ENCODE measurements around the gene SATB2.

The SATB2 gene

DNA sequence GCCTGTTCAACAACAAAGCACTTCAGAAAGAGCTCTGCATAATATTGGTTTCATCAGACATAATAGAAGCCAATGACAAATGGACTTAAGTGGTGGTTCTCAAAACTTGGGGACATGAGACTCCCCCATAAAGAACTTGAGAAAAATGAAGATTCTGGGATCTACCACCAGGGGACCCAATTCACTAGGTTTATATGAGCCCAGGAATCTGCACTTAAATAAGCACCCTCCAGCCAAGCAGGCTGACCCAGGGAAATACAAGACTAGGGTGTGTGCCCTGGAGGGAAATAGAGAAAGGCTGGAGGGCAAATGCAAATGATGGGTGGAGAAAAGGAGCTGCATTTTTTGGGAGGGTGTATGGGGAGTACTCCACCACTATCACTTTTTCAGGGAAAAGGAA, 52.5 kb downstream of the SATB2 start:
- peak; percentile 16 for DNase-seq (ENCODE audit: low spot score)

DNA sequence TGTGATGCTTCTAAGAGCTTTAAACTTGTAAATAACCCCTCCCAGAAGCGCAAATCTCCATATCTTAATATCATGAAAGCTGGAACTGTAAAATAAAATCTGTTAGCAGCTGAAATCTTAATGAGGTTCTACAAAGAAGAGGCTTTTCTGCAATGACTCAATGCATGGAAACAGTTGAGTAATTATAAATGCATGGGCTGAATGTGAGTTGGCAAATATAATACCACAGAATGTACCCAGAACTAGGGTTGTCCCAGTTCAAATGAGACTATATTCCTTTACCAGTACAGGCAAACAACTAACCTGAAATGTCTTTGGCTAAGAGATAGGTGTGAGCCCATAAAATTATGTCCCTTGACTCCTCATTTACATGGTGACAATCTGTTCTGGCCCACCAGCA, 52.9 kb downstream of the SATB2 start:
- DNase-seq (ENCODE audit: low spot score), result no peak

DNA sequence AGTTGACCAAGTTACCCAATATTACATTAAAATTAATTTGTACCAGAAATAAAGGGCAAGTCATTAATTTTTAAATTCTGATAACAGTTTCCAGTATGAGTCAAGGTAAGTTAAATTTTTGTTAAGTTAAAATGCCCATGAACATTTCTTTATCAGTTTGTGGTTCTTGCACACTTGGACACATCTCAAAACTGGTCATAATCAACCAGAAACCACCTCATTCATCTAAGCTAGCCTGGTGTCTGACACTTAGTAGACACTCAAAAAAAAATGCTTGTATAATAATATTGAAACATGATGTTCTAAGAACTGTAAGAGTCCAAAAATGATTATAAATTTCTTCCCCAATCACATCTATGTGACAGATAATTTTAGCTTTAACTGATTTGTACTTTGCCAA, 62.4 kb downstream of the SATB2 start:
- no peak for DNase-seq (ENCODE audit: low spot score)

DNA sequence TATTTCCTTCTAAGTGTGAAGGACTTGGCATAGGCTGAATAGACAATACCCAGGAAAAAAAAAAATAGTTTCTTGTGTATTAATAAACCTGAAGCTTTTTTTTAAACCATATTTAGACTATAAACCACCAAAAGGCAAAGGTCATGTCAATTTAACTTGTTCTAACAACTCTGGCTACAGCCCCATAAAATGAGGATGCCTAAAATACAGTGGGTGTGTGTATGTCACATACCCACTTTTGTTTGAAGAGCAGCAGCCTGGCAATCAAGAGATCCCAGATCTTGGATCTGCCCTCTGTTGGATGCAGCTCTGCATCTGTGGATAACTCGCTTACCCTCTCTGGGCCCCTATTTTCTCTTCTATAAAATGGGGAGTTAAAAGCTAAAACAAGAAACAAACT, 65.4 kb downstream of the SATB2 start:
- no peak for DNase-seq (ENCODE audit: low spot score)

DNA sequence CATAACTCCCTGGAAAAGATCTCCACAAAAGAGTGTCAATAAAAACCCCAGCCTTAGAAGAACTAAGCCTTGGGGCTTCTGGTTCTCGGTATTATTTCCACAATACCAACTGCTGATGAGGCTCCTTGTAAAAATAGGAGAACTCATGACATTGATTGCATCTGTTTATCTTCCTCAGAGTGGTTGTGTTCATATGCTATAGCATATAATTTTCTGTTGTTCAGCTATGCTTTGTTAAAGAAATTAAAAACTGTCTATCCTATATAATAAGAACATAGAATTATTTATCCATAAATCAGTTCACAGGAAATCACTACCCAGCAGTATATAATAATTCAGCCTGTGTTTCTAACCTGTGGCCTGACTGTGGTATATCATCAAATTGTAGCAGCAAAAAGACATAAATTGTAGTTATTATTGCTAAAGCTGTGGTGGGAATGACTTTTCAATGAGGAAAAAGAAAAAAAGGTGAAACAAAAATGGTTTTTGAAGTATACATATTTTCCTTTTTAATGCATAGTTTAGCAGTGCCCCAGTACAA, 68.9 kb downstream of the SATB2 start:
- no peak for DNase-seq (ENCODE audit: low spot score)

DNA sequence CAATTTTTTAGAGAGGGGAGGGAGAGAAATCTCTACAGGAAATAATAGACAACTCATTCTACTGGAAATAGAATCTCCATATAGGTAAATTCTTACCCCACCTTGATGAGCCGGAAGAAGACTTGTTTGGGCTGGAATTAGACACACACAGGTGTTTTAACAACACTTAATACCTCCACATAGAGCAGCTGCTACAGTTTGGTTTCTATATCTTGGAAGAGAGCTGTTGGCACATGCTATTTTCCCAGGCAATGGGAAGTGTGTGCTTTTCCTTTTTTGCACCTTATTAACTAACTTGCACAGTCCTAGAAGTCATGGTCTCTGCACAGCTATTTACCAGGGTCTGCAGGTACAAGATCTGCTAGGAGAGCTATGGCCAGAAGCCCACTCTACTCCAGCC, 73.7 kb downstream of the SATB2 start:
- DNase-seq (ENCODE audit: low spot score), result no peak

DNA sequence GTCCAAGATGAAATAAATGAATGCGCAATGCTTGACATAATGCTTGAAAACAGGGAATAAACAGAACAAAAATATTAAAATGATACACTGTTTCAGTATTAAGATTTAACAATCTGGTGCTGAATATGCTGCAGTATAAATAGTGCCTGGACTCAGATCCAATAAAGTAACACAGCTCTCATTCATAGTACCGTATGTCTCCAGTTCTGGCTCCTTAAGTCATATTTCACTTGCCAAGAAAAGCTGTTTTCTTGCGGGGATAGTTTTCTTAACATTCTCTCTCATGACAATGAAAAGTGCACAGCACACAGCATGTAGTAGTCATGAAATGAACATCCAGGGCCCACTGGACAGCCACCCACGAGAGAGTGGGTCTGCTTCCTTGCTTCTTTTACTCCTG, 74.7 kb downstream of the SATB2 start:
- DNase-seq (ENCODE audit: low spot score), result no peak

DNA sequence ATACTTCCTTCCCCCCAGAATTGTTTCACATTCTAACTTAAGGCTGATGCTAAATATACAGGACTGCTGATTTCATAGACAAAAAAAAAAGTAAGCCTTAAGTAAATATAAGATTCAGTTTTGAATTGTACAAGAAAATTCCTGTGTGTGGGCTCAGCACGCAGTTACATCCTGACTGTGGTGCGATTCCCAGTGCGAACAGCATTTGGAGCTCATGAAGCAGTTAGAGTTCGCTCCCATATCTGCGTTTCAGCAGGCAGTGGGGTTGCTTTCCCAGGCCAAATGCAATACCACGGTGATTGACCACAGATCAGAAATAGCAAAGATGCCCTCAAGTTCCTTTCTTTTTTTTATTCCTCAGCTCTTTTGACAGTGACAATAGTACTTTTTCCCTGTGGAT, 75.6 kb downstream of the SATB2 start:
- DNase-seq (ENCODE audit: low spot score), result no peak

DNA sequence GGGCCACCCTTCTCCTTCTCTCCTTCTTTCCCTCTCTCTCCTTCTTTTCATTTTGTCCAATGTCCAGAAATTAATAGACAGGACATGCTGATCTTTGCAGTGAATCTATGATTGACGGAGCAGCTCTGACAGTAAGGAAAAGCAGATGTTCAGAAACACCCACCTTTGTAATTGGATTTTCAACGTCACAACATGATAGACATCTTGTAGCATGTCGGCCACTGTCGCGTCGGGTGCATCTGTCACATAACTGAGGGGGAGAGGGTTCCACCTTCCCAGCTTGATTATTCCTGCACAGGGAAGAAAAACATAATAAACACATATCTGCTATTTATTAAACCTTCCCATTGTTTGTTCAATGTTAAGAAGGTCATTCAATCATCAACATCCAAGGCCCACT, 76.2 kb downstream of the SATB2 start:
- DNase-seq (ENCODE audit: low spot score), result no peak

DNA sequence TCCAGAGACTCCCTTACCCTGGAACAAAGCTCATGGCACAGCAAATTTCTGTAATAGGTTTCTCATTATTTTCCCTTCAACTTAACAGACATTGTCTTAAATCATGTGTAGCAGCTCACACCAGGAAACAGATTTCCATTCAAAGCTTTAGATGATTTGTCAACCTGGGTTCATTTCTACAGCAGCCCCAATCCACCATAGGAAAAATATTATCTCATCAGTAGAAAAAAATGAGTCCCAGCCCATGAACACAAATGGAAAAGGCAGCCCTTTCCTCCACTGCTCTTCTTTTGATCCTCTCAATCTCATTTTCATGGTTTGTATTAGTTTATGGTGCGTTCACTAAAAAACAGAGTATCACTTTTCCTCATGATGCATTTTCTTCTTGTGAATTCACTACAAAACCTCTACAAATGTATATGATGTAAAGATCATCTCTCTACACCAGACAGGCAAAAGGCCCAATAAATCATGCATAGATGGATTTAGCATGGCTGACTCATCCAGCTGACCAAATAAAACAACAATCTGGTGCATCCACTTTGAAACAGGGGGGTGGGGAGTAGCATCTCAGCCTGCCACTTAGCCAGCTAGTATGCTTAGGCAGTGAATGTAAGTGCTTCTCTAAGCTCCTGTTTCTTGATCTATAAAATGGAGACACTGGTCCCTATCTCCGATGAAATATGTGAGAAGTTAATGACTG, 78.6 kb downstream of the SATB2 start:
- no peak for DNase-seq (ENCODE audit: low spot score)

DNA sequence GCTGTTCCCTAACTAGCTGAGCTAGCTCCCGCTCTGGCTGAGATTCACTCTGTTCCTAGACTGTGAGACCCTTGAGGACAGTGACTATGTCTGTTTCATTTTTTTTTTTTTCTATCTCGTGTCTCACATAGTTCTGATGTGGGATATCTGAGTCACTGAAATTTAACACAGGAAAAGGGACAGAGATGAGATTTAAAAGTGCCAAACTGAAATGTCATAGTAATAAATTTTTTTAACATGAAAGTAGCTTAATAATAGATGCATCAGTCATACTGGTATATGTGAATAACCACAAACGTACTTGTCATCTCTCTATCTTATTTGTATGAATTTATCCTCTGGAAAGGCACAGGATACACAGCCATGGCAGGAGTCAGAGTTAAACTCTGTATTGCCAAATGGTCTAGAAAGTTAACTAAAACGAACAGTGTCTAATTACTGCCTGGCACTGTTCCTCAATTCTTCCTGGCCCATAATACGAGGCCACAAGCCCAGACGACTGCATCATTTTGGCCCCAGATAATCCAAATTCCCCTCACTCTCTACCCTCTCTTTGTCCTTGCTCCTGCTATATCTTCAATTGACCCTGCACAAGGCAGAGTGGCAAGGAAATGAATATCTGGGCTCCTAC, 87.5 kb downstream of the SATB2 start:
- no peak for DNase-seq (ENCODE audit: low spot score)

DNA sequence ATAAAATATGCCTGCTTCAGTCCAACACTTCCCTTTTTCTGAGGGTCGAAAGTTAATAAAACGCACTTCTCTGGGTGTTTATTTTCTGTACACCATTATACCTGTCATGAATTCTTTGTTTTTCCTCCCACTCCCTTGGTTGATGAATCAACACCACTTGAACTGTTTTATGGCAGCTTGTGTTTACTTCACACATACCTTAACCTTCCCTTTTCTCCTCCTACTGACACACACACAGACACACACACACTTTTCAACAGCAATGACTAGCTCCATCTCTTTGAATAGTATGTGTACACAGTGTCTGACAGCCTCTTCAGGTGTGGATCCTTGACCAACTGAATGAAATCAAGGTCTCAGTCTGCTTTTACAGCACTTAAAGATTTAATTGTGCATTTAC, 91.3 kb downstream of the SATB2 start:
- DNase-seq (ENCODE audit: low spot score), result no peak

DNA sequence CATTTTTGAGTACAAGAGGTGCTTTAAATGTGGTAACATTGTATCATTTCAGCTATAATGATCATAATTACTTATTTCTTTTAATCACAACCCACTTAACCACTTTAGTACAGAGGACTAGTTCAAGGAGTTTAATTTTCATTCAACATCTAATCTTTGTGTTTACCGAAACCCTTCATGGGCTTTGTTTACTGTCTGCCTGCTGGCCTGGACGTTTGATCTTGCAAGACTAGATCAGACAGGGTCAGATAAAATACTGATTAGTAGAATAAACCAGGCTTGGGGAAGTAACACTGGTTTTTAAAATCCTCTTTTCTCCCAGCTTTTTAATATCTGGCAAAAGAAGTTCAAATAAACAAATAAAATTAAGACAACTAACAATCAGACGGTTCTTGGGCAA, 93.6 kb downstream of the SATB2 start:
- no peak for DNase-seq (ENCODE audit: low spot score)

DNA sequence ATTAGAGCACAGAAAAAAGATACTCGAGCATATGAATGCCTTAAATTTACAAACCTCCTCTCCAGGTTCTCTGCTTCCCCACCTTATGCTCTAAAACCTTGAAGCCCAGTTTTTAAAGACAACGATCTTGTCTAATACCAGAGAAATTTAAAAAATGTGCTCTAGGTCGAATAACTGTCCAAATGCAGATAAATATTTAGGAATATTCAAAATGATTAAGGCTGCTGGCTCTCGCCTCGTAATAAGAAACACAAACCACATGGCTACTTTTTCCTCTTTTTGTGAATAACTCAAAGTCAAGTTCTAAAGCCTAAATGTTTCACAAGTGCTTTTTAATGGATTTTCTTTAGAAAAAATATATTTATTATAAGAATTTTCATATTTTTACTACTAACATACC, 101.3 kb downstream of the SATB2 start:
- no peak for DNase-seq (ENCODE audit: low spot score)

DNA sequence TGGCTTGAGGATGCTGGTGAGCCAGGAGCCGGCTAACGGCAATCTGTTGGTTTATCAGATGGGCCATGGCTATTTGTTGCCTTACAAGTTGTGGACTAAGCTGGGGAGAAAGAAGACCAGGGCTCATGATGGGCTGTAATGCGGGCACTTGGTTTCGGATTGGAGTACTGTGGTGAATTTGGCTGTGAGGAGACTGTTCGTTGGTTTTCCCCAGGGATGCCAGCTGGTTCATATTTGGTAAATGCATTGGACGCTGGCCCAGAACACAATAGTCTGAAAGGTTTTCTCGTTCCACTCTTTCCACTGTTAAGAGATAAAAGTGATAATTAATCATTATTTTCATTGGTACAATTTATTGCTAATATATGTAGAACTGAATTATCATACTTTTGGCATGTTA, 108.9 kb downstream of the SATB2 start:
- no peak for DNase-seq (ENCODE audit: low spot score)

DNA sequence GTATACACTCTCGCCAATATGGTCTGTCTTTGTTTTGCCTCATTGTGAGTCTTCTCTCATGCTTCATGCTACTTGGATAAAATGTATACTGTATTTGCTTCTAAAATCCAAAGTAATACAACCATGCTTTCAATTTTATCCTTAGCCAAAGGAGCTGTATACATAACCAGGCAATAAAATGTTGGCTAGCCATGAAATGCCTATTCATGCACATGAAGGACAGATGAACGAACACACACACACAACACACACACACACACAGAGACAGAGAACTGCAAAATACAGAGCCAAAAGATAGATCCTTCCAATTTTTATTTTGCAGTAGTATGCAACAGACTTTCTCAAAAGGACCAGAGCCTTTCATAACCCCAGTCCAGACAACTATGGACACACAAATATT, 113.7 kb downstream of the SATB2 start:
- DNase-seq (ENCODE audit: low spot score), result no peak

DNA sequence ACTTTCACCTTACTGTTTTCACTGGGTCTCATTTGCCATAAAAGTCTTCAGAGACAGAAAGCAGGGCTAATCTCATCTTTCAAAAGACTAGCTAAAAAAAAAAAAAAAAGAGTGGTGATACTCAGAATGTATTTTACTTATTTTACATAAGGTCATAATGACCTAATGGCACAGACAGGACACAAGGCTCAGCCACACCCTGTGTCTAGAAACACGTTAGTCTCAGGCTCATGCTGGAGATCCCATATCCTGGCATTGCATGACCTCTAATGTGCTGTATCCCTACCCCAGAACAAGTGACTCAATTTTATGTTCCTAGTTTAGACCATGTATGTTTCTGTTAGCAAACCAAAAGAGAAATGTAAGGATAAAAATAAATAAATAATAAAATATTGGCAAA, 115.4 kb downstream of the SATB2 start:
- DNase-seq (ENCODE audit: low spot score), result no peak

DNA sequence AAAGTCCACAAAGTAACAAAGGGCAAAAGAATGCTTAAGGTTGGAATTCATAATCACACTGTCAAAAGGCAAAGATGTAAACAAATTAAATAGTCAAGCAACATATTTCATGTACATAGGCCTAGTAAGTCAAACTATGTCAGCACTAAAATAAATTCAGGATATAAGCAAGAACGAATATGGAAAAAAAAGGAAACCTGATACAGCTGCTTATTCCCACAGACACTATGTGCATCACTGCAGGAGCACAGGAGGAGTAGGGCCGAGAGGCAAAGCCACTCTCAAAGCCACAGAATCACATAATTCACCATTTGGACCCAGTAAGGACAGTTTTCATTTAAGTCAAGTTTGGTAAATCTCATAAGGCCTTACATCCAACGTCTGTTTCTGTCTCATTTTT, 116.6 kb downstream of the SATB2 start:
- no peak for DNase-seq (ENCODE audit: low spot score)

DNA sequence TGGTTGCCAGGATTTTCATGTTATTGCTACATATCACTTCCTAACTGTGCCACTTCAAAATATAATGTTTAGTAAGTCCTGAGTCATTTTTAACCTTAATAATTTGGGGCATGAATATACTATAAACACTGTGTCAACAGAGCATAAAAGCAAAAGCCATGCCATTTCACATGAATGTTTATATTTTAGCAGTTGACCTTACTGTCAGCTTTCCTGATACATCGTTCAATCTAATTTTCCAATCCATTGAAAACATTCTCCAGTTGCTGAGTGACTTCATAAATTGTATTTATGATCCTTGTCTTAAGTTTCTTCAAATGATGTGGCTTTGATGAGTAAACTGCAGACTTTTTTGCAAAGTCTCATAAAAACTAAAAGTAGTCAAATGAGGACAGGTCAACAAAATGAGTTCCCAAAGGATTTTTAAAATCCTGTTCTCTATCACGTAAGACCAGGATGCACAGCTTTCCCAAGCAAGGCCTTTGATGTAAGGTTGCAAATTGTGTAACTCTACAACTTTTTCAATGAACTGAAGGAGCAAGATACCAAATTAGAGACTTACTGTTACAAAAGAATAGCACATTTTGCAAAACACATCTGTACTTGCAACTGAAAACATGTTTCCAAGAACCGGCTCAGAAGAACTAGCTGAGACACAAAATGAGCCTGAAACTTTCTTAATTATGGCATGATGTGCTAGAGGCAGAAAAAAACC, 117.7 kb downstream of the SATB2 start:
- DNase-seq (ENCODE audit: low spot score), result no peak

DNA sequence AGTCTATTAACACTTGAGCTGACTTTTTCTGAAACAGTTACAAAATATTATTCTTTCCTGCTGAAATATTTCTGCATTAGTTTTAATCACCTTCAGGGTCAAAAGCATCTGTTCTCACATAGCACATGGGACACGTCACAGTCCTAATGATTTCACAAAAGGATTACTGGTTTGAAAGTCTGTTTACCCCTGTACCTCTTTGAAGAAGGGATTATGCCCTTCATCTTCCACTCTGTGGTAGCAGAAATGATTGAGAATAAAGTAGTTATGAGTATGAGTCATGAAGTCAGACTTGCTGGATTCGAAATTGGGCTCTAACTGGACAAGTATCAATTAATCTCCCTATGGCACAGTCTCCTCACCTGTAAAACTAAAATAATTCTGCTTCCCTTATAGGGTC, 121.2 kb downstream of the SATB2 start:
- DNase-seq (ENCODE audit: low spot score), result no peak

DNA sequence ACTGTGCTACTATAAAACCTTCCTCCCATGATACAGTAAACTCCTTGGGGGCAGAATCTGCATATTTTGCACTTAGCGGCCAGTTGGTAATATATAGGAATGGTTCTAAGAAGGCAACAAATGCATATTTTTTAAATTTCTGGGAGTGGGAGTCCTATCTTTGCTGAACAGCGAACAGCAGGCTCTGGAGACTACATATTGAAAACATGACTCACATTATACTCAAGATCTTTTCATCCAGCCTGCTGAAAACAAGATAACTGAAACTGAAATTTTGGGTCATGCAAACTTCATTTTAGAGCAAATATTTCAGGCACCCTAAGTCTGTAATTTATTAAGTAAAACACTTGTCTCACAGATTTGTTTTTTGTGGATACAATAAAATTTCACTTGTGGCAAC, 122.2 kb downstream of the SATB2 start:
- no peak for DNase-seq (ENCODE audit: low spot score)

DNA sequence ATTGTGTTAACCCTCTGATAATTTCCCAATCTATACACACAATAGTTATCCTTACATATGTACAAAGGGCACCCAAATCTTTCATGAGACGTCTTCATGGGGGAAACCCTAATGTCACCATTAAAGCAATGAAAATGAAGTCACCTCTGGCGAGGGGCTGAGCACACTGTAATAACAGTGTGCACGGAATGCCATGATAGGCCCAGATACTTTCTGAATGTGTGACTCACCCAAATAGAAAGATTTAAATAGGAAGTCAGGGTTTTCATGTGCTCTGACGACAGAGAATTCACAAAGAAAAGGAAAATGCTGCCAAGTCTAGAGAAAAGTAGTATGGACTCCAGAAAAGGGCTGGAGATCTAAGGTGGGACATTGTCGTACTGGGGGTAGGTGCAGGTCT, 128.3 kb downstream of the SATB2 start:
- no peak for DNase-seq (ENCODE audit: low spot score)

DNA sequence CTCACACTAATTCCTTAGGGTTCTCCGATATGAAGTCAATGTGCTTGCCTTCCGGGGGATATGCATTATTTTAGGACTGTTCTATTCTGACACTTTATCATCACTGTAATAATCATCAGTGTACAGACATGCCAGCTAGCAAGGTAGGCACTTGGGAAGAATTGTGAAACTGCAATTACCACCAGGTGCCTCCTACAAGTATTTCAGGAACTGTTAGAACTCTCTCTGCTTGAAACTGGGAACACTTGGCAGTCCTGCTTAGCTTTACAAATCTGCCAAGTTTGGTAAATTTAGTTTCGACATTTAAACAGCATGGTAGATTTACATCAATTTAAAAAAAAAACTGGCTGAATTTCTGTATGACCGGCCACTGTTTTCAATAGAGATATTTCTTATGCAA, 128.7 kb downstream of the SATB2 start:
- no peak for DNase-seq (ENCODE audit: low spot score)

Data from pons (tissue), 1 donor.